Astrocyte (in vitro differentiated cells and primary cell): ENCODE data around the gene CT55. TPM values are rescaled to one million over a fixed set of nuclear protein-coding genes. Genes with fewer than 3 reads are reported as not detected.
"Not testable (repeated sequence)": the region's sequence is repeated elsewhere in the genome, so short reads cannot be mapped to it uniquely, and the experiment has no call there.

Source experiments
- DNase-seq: peaks from one replicate; pipeline ENCODE4 v3.0.0-alpha.2; 2010; ENCODE audit warnings: low read depth
- FAIRE-seq: peaks from 2 replicates; lab custom pipeline; 2011; peaks lifted over from hg19 to GRCh38; lab: Jason Lieb, UNC
- H2AFZ ChIP-seq: 2 replicates; pipeline ENCODE4 v1.6.0; 2012; ENCODE audit warnings: low read depth, low read length, inconsistent platforms
- H3K27ac ChIP-seq: 2 replicates; pipeline ENCODE4 v1.5.1; 2011; ENCODE audit warnings: low read depth, low read length, inconsistent platforms
- H3K27me3 ChIP-seq: 2 replicates; pipeline ENCODE4 v1.6.0; 2011; ENCODE audit warnings: low read length, inconsistent platforms; ENCODE audit not compliant: insufficient read depth
- H3K36me3 ChIP-seq: 2 replicates; pipeline ENCODE4 v1.5.1; 2011; ENCODE audit warnings: low read length, inconsistent platforms; ENCODE audit not compliant: insufficient read depth
- H3K4me1 ChIP-seq: 2 replicates; pipeline ENCODE4 v1.5.1; 2011; ENCODE audit warnings: low read length, inconsistent platforms; ENCODE audit not compliant: insufficient read depth
- H3K4me2 ChIP-seq: 2 replicates; pipeline ENCODE4 v1.6.0; 2012; ENCODE audit warnings: low read length, inconsistent platforms
- H3K4me3 ChIP-seq: 2 replicates; pipeline ENCODE4 v1.5.1; 2011; ENCODE audit warnings: low read depth, mild to moderate bottlenecking, low read length, inconsistent platforms; ENCODE audit not compliant: insufficient read depth
- H3K79me2 ChIP-seq: 2 replicates; pipeline ENCODE4 v1.6.0; 2012; ENCODE audit warnings: mild to moderate bottlenecking, low read length, inconsistent platforms; ENCODE audit not compliant: insufficient read depth
- H3K9ac ChIP-seq: 2 replicates; pipeline ENCODE4 v1.6.0; 2012; ENCODE audit warnings: mild to moderate bottlenecking, low read length, inconsistent platforms
- H3K9me3 ChIP-seq: 2 replicates; pipeline ENCODE4 v1.5.1; 2012; ENCODE audit warnings: low read depth, mild to moderate bottlenecking, low read length, inconsistent platforms; ENCODE audit not compliant: insufficient read depth
- H4K20me1 ChIP-seq: 2 replicates; pipeline ENCODE4 v1.6.0; 2012; ENCODE audit warnings: low read length, inconsistent platforms; ENCODE audit not compliant: insufficient read depth
- H3K27ac Mint-ChIP-seq: one replicate; pipeline ENCODE4 v1.8.0; 2021; ENCODE audit warnings: mild to moderate bottlenecking, mixed read lengths; ENCODE audit not compliant: unreplicated experiment
- H3K27me3 Mint-ChIP-seq: one replicate; pipeline ENCODE4 v1.8.0; 2021; ENCODE audit warnings: low read depth, mixed read lengths; ENCODE audit not compliant: unreplicated experiment
- H3K36me3 Mint-ChIP-seq: one replicate; pipeline ENCODE4 v1.8.0; 2021; ENCODE audit warnings: low read depth, mixed read lengths; ENCODE audit not compliant: unreplicated experiment
- H3K4me1 Mint-ChIP-seq: one replicate; pipeline ENCODE4 v1.8.0; 2021; ENCODE audit warnings: low read depth, mixed read lengths; ENCODE audit not compliant: unreplicated experiment
- H3K4me3 Mint-ChIP-seq: one replicate; pipeline ENCODE4 v1.8.0; 2021; ENCODE audit warnings: mild to moderate bottlenecking, moderate library complexity, mixed read lengths; ENCODE audit not compliant: unreplicated experiment
- H3K9me3 Mint-ChIP-seq: one replicate; pipeline ENCODE4 v1.8.0; 2021; ENCODE audit warnings: mild to moderate bottlenecking, mixed read lengths; ENCODE audit not compliant: unreplicated experiment
- CTCF ChIP-seq: IDR thresholded peaks from 2 replicates; pipeline ENCODE4 v1.5.1; 2011; ENCODE audit warnings: low read depth, mild to moderate bottlenecking, inconsistent platforms, low read length, moderate library complexity; ENCODE audit not compliant: insufficient read depth
- EZH2 ChIP-seq: IDR thresholded peaks from 2 replicates; pipeline ENCODE4 v1.6.1; 2012; ENCODE audit warnings: mild to moderate bottlenecking, low read length, inconsistent platforms; ENCODE audit not compliant: insufficient read depth
- total RNA-seq: library from RNA; stranded (reverse); gene quantifications from 2 replicates; pipeline ENCODE4 v1.2.1, GENCODE V29; 2021

CT55 gene
- total RNA-seq, 1 donor from 2014 or later: not detected

GRCh38 chrX:135120056-135120576 is 51.1 kb downstream of the CT55 start, which contains the start of gene ETDB:
ETDB (minus strand) TSS chrX:135120526; CDS start chrX:135119261, 1,265 bp downstream.
- H3K9me3 ChIP-seq, H3K9me3 Mint-ChIP-seq, H2AFZ ChIP-seq, H3K4me1 Mint-ChIP-seq, H3K27ac ChIP-seq, H3K79me2 ChIP-seq, H3K27me3 ChIP-seq, H3K4me3 Mint-ChIP-seq, H4K20me1 ChIP-seq, H3K27ac Mint-ChIP-seq, H3K36me3 Mint-ChIP-seq, DNase-seq, H3K9ac ChIP-seq, H3K4me3 ChIP-seq, H3K4me1 ChIP-seq, H3K36me3 ChIP-seq, H3K4me2 ChIP-seq, H3K27me3 Mint-ChIP-seq: not testable (repeated sequence)
- peak; percentile 26 for FAIRE-seq

GRCh38 chrX:135116064-135116463 is 55.1 kb downstream of the CT55 start:
- peak; percentile 98 for FAIRE-seq
- H3K4me1 Mint-ChIP-seq, DNase-seq: not testable (repeated sequence)

GRCh38 chrX:135114392-135114791 is 56.8 kb downstream of the CT55 start:
- FAIRE-seq: no peak
- Histone ChIP-seq H3K4me3 (no peak overlapping the region), H3K9ac (no peak overlapping the region), H4K20me1 (no peaks in the 10 kb centered on the region), H3K4me2 (no peak overlapping the region), H3K27me3 (no peaks in the 10 kb centered on the region), H3K9me3 (no peaks in the 10 kb centered on the region), H3K36me3 (no peaks in the 10 kb centered on the region), H2AFZ (no peak overlapping the region), H3K27ac (no peak overlapping the region), H3K79me2 (no peaks in the 10 kb centered on the region), H3K4me1 (no peaks in the 10 kb centered on the region)
- Mint-ChIP-seq H3K4me1 (no peaks in the 10 kb centered on the region), H3K36me3 (no peaks in the 10 kb centered on the region), H3K9me3 (no peaks in the 10 kb centered on the region), H3K27ac (no peak overlapping the region), H3K27me3 (no peaks in the 10 kb centered on the region), H3K4me3 (no peak overlapping the region)
- no peak for DNase-seq
- TF ChIP-seq EZH2 (no peak), CTCF (no peak)

More at GRCh38 chrX:135116064-135116463, 55.1 kb downstream of the CT55 start:
- not testable (repeated sequence) for H3K9me3 Mint-ChIP-seq, H3K4me1 ChIP-seq, H3K4me2 ChIP-seq, H2AFZ ChIP-seq, H3K27me3 ChIP-seq, H3K9me3 ChIP-seq, H3K79me2 ChIP-seq, H3K9ac ChIP-seq, H3K27me3 Mint-ChIP-seq, H4K20me1 ChIP-seq, H3K27ac ChIP-seq, H3K4me3 ChIP-seq, H3K27ac Mint-ChIP-seq, H3K36me3 ChIP-seq, H3K4me3 Mint-ChIP-seq, H3K36me3 Mint-ChIP-seq
